IMR-90 (cell line): ENCODE results near the gene CTAG2. TPM values are rescaled to one million over a fixed set of nuclear protein-coding genes. Genes with fewer than 3 reads are reported as not detected.

Experiments
- ATAC-seq: fragments of 200-7000 bp; cut with Tn5 transposase; 2 replicates; pipeline ENCODE4 v1.9.1; 2020; ENCODE audit warnings: low read depth, mild to moderate bottlenecking, moderate library complexity
- BruUV-seq: library from RNA; stranded (reverse); fragments of 400-500 nt; replicated peaks from 2 replicates; lab custom pipeline; 2021; lab: Mats Ljungman, UMichigan
- CTCF ChIA-PET: fragments of 300-600 bp; formaldehyde crosslinking; extraction: SDS; loops from one replicate; lab custom pipeline; 2021; ENCODE audit warnings: antibody characterized with exemption; lab: Yijun Ruan, JAX
- POLR2A ChIA-PET: fragments of 300-600 bp; sonication (Branson Sonifier 250); formaldehyde crosslinking; loops from one replicate; lab custom pipeline; 2022; ENCODE audit warnings: antibody characterized with exemption; ENCODE audit not compliant: unreplicated experiment; lab: Charles Lee
- DNase-seq: peaks from one replicate; pipeline ENCODE4 v3.0.0; 2013
- H2AFZ ChIP-seq: replicated peaks from 2 replicates; pipeline ENCODE3; 2013; ENCODE audit warnings: low read length, mild to moderate bottlenecking; ENCODE audit not compliant: poor library complexity
- H2AK5ac ChIP-seq: 2 replicates; pipeline ENCODE4 v1.6.1; 2013; ENCODE audit warnings: low read depth, low read length, inconsistent platforms
- H2AK9ac ChIP-seq: replicated peaks from 2 replicates; pipeline ENCODE3; 2013; ENCODE audit warnings: mild to moderate bottlenecking, low read depth, low read length, moderate library complexity; ENCODE audit not compliant: poor library complexity
- H2BK120ac ChIP-seq: 2 replicates; pipeline ENCODE4 v1.6.1; 2013; ENCODE audit warnings: low read depth, low read length, inconsistent platforms
- H2BK15ac ChIP-seq: 3 replicates; pipeline ENCODE4 v1.6.1; 2013; ENCODE audit warnings: low read depth, low read length, inconsistent platforms
- H2BK20ac ChIP-seq: 2 replicates; pipeline ENCODE4 v1.6.1; 2013; ENCODE audit warnings: low read depth, mild to moderate bottlenecking, inconsistent platforms, low read length, moderate library complexity
- H2BK5ac ChIP-seq: 2 replicates; pipeline ENCODE4 v1.6.1; 2013; ENCODE audit warnings: mild to moderate bottlenecking, low read depth, low read length, inconsistent platforms; ENCODE audit not compliant: poor library complexity, severe bottlenecking
- H3K14ac ChIP-seq: replicated peaks from 2 replicates; pipeline ENCODE4 v1.6.1; 2013; ENCODE audit warnings: low read depth, low read length, inconsistent platforms
- H3K18ac ChIP-seq: 2 replicates; pipeline ENCODE4 v1.6.1; 2013; ENCODE audit warnings: low read depth, low read length, control low read depth
- H3K23ac ChIP-seq: 2 replicates; pipeline ENCODE4 v1.6.1; 2013; ENCODE audit warnings: low read depth, low read length, inconsistent platforms
- H3K27ac ChIP-seq: 2 replicates; pipeline ENCODE4 v1.5.1; 2013; ENCODE audit warnings: mild to moderate bottlenecking, control low read depth, low read length; ENCODE audit not compliant: insufficient read depth
- H3K27me3 ChIP-seq: 2 replicates; pipeline ENCODE4 v1.6.1; 2013; ENCODE audit warnings: low read length; ENCODE audit not compliant: control insufficient read depth, insufficient read depth
- H3K36me3 ChIP-seq: 2 replicates; pipeline ENCODE4 v1.6.1; 2013; ENCODE audit warnings: low read length, mixed read lengths; ENCODE audit not compliant: control insufficient read depth, insufficient read depth
- H3K4ac ChIP-seq: 2 replicates; pipeline ENCODE4 v1.6.1; 2013; ENCODE audit warnings: low read depth, low read length, inconsistent platforms
- H3K4me1 ChIP-seq: 2 replicates; pipeline ENCODE4 v1.6.1; 2013; ENCODE audit warnings: low read length, mixed read lengths; ENCODE audit not compliant: control insufficient read depth, insufficient read depth
- H3K4me2 ChIP-seq: 2 replicates; pipeline ENCODE4 v1.6.1; 2013; ENCODE audit warnings: low read depth, mild to moderate bottlenecking, control low read depth, low read length, moderate library complexity
- H3K4me3 ChIP-seq: 2 replicates; pipeline ENCODE4 v1.5.1; 2013; ENCODE audit warnings: low read depth, mild to moderate bottlenecking, control low read depth, low read length, moderate library complexity; ENCODE audit not compliant: insufficient read depth
- H3K56ac ChIP-seq: 2 replicates; pipeline ENCODE4 v1.6.1; 2013; ENCODE audit warnings: low read length, inconsistent platforms; ENCODE audit not compliant: insufficient read depth; ENCODE audit errors: extremely low read depth
- H3K79me1 ChIP-seq, 2 experiments: 2 replicates each; pipeline ENCODE4 v1.6.1; 2013; ENCODE audit warnings: low read length in 2 of 2, inconsistent platforms in 1 of 2, low read depth in 1 of 2
- H3K9ac ChIP-seq: 2 replicates; pipeline ENCODE4 v1.6.1; 2013; ENCODE audit warnings: low read depth, low read length, control low read depth
- H3K9me1 ChIP-seq: 2 replicates; pipeline ENCODE4 v1.6.1; 2013; ENCODE audit warnings: low read length, inconsistent platforms; ENCODE audit not compliant: insufficient read depth
- H3K9me3 ChIP-seq: 2 replicates; pipeline ENCODE4 v1.6.1; 2013; ENCODE audit warnings: low read length; ENCODE audit not compliant: control insufficient read depth, insufficient read depth
- H4K20me1 ChIP-seq: 2 replicates; pipeline ENCODE4 v1.6.1; 2013; ENCODE audit warnings: low read length, inconsistent platforms; ENCODE audit not compliant: insufficient read depth
- H4K5ac ChIP-seq: 2 replicates; pipeline ENCODE4 v1.6.1; 2013; ENCODE audit warnings: mild to moderate bottlenecking, low read depth, low read length, control low read depth
- H4K8ac ChIP-seq, 2 experiments: 2 replicates each; pipeline ENCODE4 v1.6.1; 2013; ENCODE audit warnings: low read depth in 2 of 2, low read length in 2 of 2, control low read depth in 1 of 2, inconsistent platforms in 1 of 2
- H4K91ac ChIP-seq: 2 replicates; pipeline ENCODE4 v1.6.1; 2013; ENCODE audit warnings: low read depth, low read length, inconsistent platforms; ENCODE audit not compliant: insufficient read depth
- BHLHE40 ChIP-seq: fragments of 150-350 bp; IDR thresholded peaks from 2 replicates; pipeline ENCODE4 v1.6.1; 2016; ENCODE audit warnings: mild to moderate bottlenecking, low read depth, low read length
- CEBPB ChIP-seq: IDR thresholded peaks from 2 replicates; pipeline ENCODE4 v1.6.1; 2012; ENCODE audit warnings: low read depth, low read length, improper control_type of control experiment
- CHD1 ChIP-seq: IDR thresholded peaks from 2 replicates; pipeline ENCODE4 v1.6.1; 2012; ENCODE audit warnings: low read depth, low read length, improper control_type of control experiment
- CTCF ChIP-seq: conservative IDR thresholded peaks from 2 replicates; pipeline ENCODE4 v1.5.1; 2012; ENCODE audit warnings: mild to moderate bottlenecking, low read depth, low read length, improper control_type of control experiment
- ELK1 ChIP-seq: fragments of 150-350 bp; IDR thresholded peaks from 2 replicates; pipeline ENCODE4 v1.6.1; 2016; ENCODE audit warnings: low read depth, mild to moderate bottlenecking, low read length, moderate library complexity, borderline replicate concordance
- MAZ ChIP-seq: IDR thresholded peaks from 2 replicates; pipeline ENCODE4 v1.6.1; 2012; ENCODE audit warnings: low read depth, mild to moderate bottlenecking, low read length, improper control_type of control experiment, moderate library complexity, borderline replicate concordance
- RFX5 ChIP-seq: IDR thresholded peaks from 2 replicates; pipeline ENCODE4 v1.8.0; 2012; ENCODE audit warnings: low read depth, mild to moderate bottlenecking, low read length, moderate library complexity
- SMC3 ChIP-seq: fragments of 150-350 bp; IDR thresholded peaks from 2 replicates; pipeline ENCODE4 v1.6.1; 2016; ENCODE audit warnings: low read depth, mild to moderate bottlenecking, antibody characterized with exemption, low read length, moderate library complexity
- WGBS, 2 experiments: methylation state at CpG; one replicate each; pipeline versions ENCODE4 v1.1.5 to v1.1.7; 2013; ENCODE audit warnings: missing lambda C conversion rate in 2 of 2; ENCODE audit not compliant: insufficient read length in 1 of 2; ENCODE audit errors: extremely low coverage in 2 of 2; 5-methylcytosine and 5-hydroxymethylcytosine counted together
- dilution Hi-C: fragments of 300-500 bp; cut with HindIII; formaldehyde crosslinking; loops from one replicate; pipeline ENCODE4 v1.14.3; 2018; ENCODE audit warnings: low sequenced_read_pairs; ENCODE audit not compliant: unreplicated experiment
- in situ Hi-C: fragments of 300-500 bp; cut with MboI; formaldehyde crosslinking; loops from 3 replicates; pipeline ENCODE4 v1.14.3; 2019; ENCODE audit warnings: low sequenced_read_pairs, inconsistent platforms, mixed read lengths
- intact Hi-C: fragments of 100-400 bp; cut with micrococcal nuclease; formaldehyde crosslinking; loops from 2 replicates; pipeline ENCODE4 v1.10.0; 2022
- polyA plus RNA-seq, 3 experiments: library from polyadenylated mRNA; depleted of rRNA; stranded (reverse); fragments of >200 nt; gene quantifications; 2 replicates each; pipeline ENCODE4 v1.2.3, GENCODE V29; 2012; ENCODE audit warnings: low replicate concordance in 1 of 3
- total RNA-seq: library from RNA; depleted of rRNA; stranded (reverse); fragments of >200 nt; gene quantifications from 2 replicates; pipeline ENCODE4 v1.2.3, GENCODE V29; 2012

CTAG2 gene
- total and polyA plus RNA-seq, 2 of the 4 experiments (the other 2 are of a cell fraction), result 27.1 to 42.5 TPM

GRCh38 chrX:154661899-154662298 is 8.5 kb upstream of the CTAG2 start:
- Histone ChIP-seq H3K4me1 (no peaks in the 10 kb centered on the region), H2AK5ac (no peak overlapping the region), H2BK15ac (no peak overlapping the region), H3K9me1 (no peaks in the 10 kb centered on the region), H3K27ac (no peak overlapping the region), H3K56ac (no peak overlapping the region), H3K4me2 (no peak overlapping the region), H2AFZ (no peak overlapping the region), H2AK9ac (no peak overlapping the region), H3K9me3 (peaks cover 6% of the 10 kb centered on the region), H3K79me1 (no peaks in the 10 kb centered on the region), H3K18ac (no peak overlapping the region), H3K14ac (no peak overlapping the region), H4K8ac (no peak overlapping the region), H3K4me3 (no peak overlapping the region), H3K36me3 (no peaks in the 10 kb centered on the region), H3K27me3 (peaks cover 2% of the 10 kb centered on the region; the same call in 1 of the 2 replicates), H4K20me1 (no peaks in the 10 kb centered on the region), H3K4ac (no peak overlapping the region), H4K91ac (no peak overlapping the region), H2BK120ac (no peak overlapping the region), H2BK5ac (no peak overlapping the region), H3K9ac (no peak overlapping the region), H4K5ac (no peak overlapping the region), H2BK20ac (no peak overlapping the region), H3K23ac (no peak overlapping the region)
- ATAC-seq (no peak), DNase-seq (no peak)
- CTCF ChIA-PET, result interaction anchor here (0.7 kb wide), 1 partner anchor 11 kb away, joined by 3 read pairs; no protein-coding TSS in a partner anchor
- POLR2A ChIA-PET, result no interaction called here
- in situ Hi-C loops, result no loop called here
- TF ChIP-seq CEBPB, result no peak
- no peak for TF ChIP-seq MAZ
- no peak for TF ChIP-seq BHLHE40
- TF ChIP-seq RFX5, result no peak
- TF ChIP-seq SMC3, result no peak
- no peak for TF ChIP-seq CTCF
- TF ChIP-seq CHD1, result no peak
- no peak for TF ChIP-seq ELK1
- BruUV-seq, result no TSS peak
- WGBS, 2 experiments, result 0% methylated on average over 1 of the region's 7 CpGs; no CpG with 5 or more reads in 1 of the 2 experiments
- dilution Hi-C loops, result no loop called here
- intact Hi-C loops, result no loop called here
